Measurements from ENCODE around the gene PPIG.
"Not testable (repeated sequence)": the region's sequence is repeated elsewhere in the genome, so short reads cannot be mapped to it uniquely, and the experiment has no call there.

The PPIG gene

GRCh38 chr2:169596546-169596945 is 12.4 kb downstream of the PPIG start:
- not testable (repeated sequence) for DNase-seq

GRCh38 chr2:169598982-169599381 is 14.8 kb downstream of the PPIG start:
- no peak for DNase-seq

- DNase-seq = no peak
Observed at GRCh38 chr2:169599568-169599967, 15.4 kb downstream of the PPIG start.

GRCh38 chr2:169609264-169609663 is 25.1 kb downstream of the PPIG start:
- DNase-seq = no peak

GRCh38 chr2:169613876-169614275 is 29.7 kb downstream of the PPIG start:
- no peak for DNase-seq

- not testable (repeated sequence) for DNase-seq
Observed at GRCh38 chr2:169615982-169616381, 31.8 kb downstream of the PPIG start.

GRCh38 chr2:169619946-169620345 is 35.8 kb downstream of the PPIG start:
- DNase-seq = no peak

GRCh38 chr2:169620509-169620908 is 36.4 kb downstream of the PPIG start:
- no peak for DNase-seq

- DNase-seq = no peak
Observed at GRCh38 chr2:169623235-169623634, 39.1 kb downstream of the PPIG start.

GRCh38 chr2:169625781-169626180 is 41.6 kb downstream of the PPIG start:
- DNase-seq = no peak

- DNase-seq = no peak
Observed at GRCh38 chr2:169636440-169637097, 52.4 kb downstream of the PPIG start.

GRCh38 chr2:169637620-169638019 is 53.5 kb downstream of the PPIG start:
- DNase-seq = no peak

- DNase-seq = no peak
Observed at GRCh38 chr2:169640104-169640503, 56.0 kb downstream of the PPIG start.

GRCh38 chr2:169641464-169641863 is 57.3 kb downstream of the PPIG start:
- DNase-seq = no peak

- no peak for DNase-seq
Observed at GRCh38 chr2:169644173-169644572, 60.0 kb downstream of the PPIG start.

- DNase-seq = no peak
Observed at GRCh38 chr2:169647496-169647895, 63.3 kb downstream of the PPIG start.

- DNase-seq = no peak
Observed at GRCh38 chr2:169649278-169649677, 65.1 kb downstream of the PPIG start.

- DNase-seq = no peak
Observed at GRCh38 chr2:169653636-169654035, 69.5 kb downstream of the PPIG start.

- DNase-seq = no peak
Observed at GRCh38 chr2:169656164-169656563, 72.0 kb downstream of the PPIG start.

GRCh38 chr2:169658877-169659276 is 74.7 kb downstream of the PPIG start:
- DNase-seq = no peak

GRCh38 chr2:169659320-169659719 is 75.2 kb downstream of the PPIG start:
- DNase-seq = no peak

- DNase-seq = no peak
Observed at GRCh38 chr2:169661265-169661664, 77.1 kb downstream of the PPIG start.

- no peak for DNase-seq
Observed at GRCh38 chr2:169662744-169663143, 78.6 kb downstream of the PPIG start.

- DNase-seq = no peak
Observed at GRCh38 chr2:169663247-169663646, 79.1 kb downstream of the PPIG start.

- DNase-seq = no peak
Observed at GRCh38 chr2:169664600-169664977, 80.4 kb downstream of the PPIG start.
